Choroid plexus epithelial cell (primary cell): ENCODE results near the gene BCO1.

Experiments used
- DNase-seq: peaks from one replicate; pipeline ENCODE4 v3.0.0-alpha.2; 2010; ENCODE audit warnings: low read depth
- H3K4me3 ChIP-seq: 2 replicates; pipeline ENCODE4 v1.5.1; 2011; ENCODE audit warnings: low read depth, mild to moderate bottlenecking, control low read depth, low read length, moderate library complexity
- CTCF ChIP-seq: conservative IDR thresholded peaks from 2 replicates; pipeline ENCODE4 v1.5.1; 2011; ENCODE audit warnings: low read depth, mild to moderate bottlenecking, control low read depth, inconsistent platforms, low read length, moderate library complexity

BCO1 gene

GRCh38 chr16:81337097-81337496, 98.6 kb downstream of the BCO1 start:
- no peak for TF ChIP-seq CTCF
- DNase-seq = no peak
- no peak overlapping the region for H3K4me3 ChIP-seq
